CD14-positive monocyte (primary cell): Measurements from ENCODE around the gene TRIM37. TPM values are rescaled to one million over a fixed set of nuclear protein-coding genes. Genes with fewer than 3 reads are reported as not detected.

Experiments used
- DNase-seq, 3 donors: peaks; one replicate each; pipeline ENCODE4 v3.0.0-alpha.2; 2011 to 2022
- H2AFZ ChIP-seq: 2 replicates; pipeline ENCODE4 v1.6.0; 2012; ENCODE audit warnings: mild to moderate bottlenecking, low read depth, low read length, inconsistent platforms; ENCODE audit not compliant: insufficient read depth, poor library complexity, severe bottlenecking
- H3K27ac ChIP-seq, 2 donors: 1 replicate in 1 of 2; 2 replicates in 1 of 2; pipeline ENCODE4 v1.5.1; 2012 to 2013; ENCODE audit warnings: low read length in 2 of 2, control low read depth in 1 of 2, inconsistent platforms in 1 of 2, low read depth in 1 of 2, mild to moderate bottlenecking in 1 of 2
- H3K27me3 ChIP-seq, 2 donors: one replicate each; pipeline versions ENCODE4 v1.6.0 to v1.6.1; 2011 to 2013; ENCODE audit warnings: low read length in 2 of 2; ENCODE audit not compliant: control insufficient read depth in 2 of 2, insufficient read depth in 2 of 2
- H3K36me3 ChIP-seq, 2 donors: replicated peaks in 1 of 2; 1 replicate in 1 of 2; 2 replicates in 1 of 2; pipeline versions ENCODE4 v1.5.1 to v1.6.1; 2012 to 2013; ENCODE audit warnings: low read length in 2 of 2, control low read depth in 1 of 2, inconsistent platforms in 1 of 2, mild to moderate bottlenecking in 1 of 2; ENCODE audit not compliant: insufficient read depth in 2 of 2, control insufficient read depth in 1 of 2
- H3K4me1 ChIP-seq, 2 donors: 1 replicate in 1 of 2; 2 replicates in 1 of 2; pipeline versions ENCODE4 v1.5.1 to v1.6.1; 2012 to 2013; ENCODE audit warnings: low read length in 2 of 2, control low read depth in 1 of 2, inconsistent platforms in 1 of 2, mild to moderate bottlenecking in 1 of 2, moderate library complexity in 1 of 2; ENCODE audit not compliant: insufficient read depth in 2 of 2, control insufficient read depth in 1 of 2
- H3K4me2 ChIP-seq: replicated peaks from 2 replicates; pipeline ENCODE3; 2012; ENCODE audit warnings: low read length, moderate library complexity, mild to moderate bottlenecking; ENCODE audit not compliant: poor library complexity, severe bottlenecking; ENCODE audit errors: extremely low read depth
- H3K4me3 ChIP-seq, 3 experiments: fragments of 200-600 bp in 1 of 3; sonication (generic) in 1 of 3; replicated peaks in 1 of 3; 1 replicate in 2 of 3; 2 replicates in 1 of 3; pipeline ENCODE4 v1.5.1; 2011 to 2013; ENCODE audit warnings: low read length in 3 of 3, mild to moderate bottlenecking in 3 of 3, control low read depth in 2 of 3, low read depth in 2 of 3, inconsistent platforms in 1 of 3, moderate library complexity in 1 of 3
- H3K79me2 ChIP-seq: 2 replicates; pipeline ENCODE4 v1.6.0; 2012; ENCODE audit warnings: mild to moderate bottlenecking, control low read depth, inconsistent platforms, low read length, moderate library complexity; ENCODE audit not compliant: insufficient read depth
- H3K9ac ChIP-seq: 2 replicates; pipeline ENCODE4 v1.6.0; 2017; ENCODE audit warnings: low read length, mild to moderate bottlenecking; ENCODE audit not compliant: insufficient read depth, poor library complexity, severe bottlenecking
- H3K9me3 ChIP-seq, 2 donors: replicated peaks in 1 of 2; 1 replicate in 1 of 2; 2 replicates in 1 of 2; pipeline versions ENCODE4 v1.5.1 to v1.6.1; 2012 to 2013; ENCODE audit warnings: low read length in 2 of 2, control low read depth in 1 of 2; ENCODE audit not compliant: control insufficient read depth in 1 of 2, insufficient read depth in 1 of 2
- H4K20me1 ChIP-seq: 2 replicates; pipeline ENCODE4 v1.6.0; 2012; ENCODE audit warnings: mild to moderate bottlenecking, low read length, control low read depth, moderate library complexity; ENCODE audit not compliant: insufficient read depth
- H3K27ac Mint-ChIP-seq, 7 donors: one replicate each; pipeline ENCODE4 v1.8.0; 2020; ENCODE audit warnings: mild to moderate bottlenecking in 7 of 7, mixed read lengths in 7 of 7, moderate library complexity in 6 of 7, inconsistent platforms in 2 of 7
- H3K27me3 Mint-ChIP-seq, 3 donors: one replicate each; pipeline ENCODE4 v1.8.0; 2021 to 2022; ENCODE audit warnings: low read depth in 3 of 3, mild to moderate bottlenecking in 3 of 3, mixed read lengths in 3 of 3, moderate library complexity in 3 of 3, inconsistent platforms in 1 of 3
- H3K36me3 Mint-ChIP-seq, 2 donors: one replicate each; pipeline ENCODE4 v1.8.0; 2020; ENCODE audit warnings: mixed read lengths in 2 of 2, inconsistent platforms in 1 of 2, mild to moderate bottlenecking in 1 of 2
- H3K4me1 Mint-ChIP-seq: one replicate; pipeline ENCODE4 v1.8.0; 2020; ENCODE audit warnings: mild to moderate bottlenecking, mixed read lengths
- H3K4me3 Mint-ChIP-seq, 2 donors: one replicate each; pipeline ENCODE4 v1.8.0; 2020; ENCODE audit warnings: mild to moderate bottlenecking in 2 of 2, mixed read lengths in 2 of 2, moderate library complexity in 1 of 2
- H3K9me3 Mint-ChIP-seq, 7 donors: one replicate each; pipeline ENCODE4 v1.8.0; 2020 to 2022; ENCODE audit warnings: mixed read lengths in 7 of 7, mild to moderate bottlenecking in 6 of 7, moderate library complexity in 6 of 7, inconsistent platforms in 2 of 7
- CTCF ChIP-seq: fragments of 200-600 bp; IDR thresholded peaks from one replicate; pipeline ENCODE4 v1.8.0; 2022; ENCODE audit warnings: antibody characterized with exemption, mild to moderate bottlenecking
- WGBS: methylation state at CpG from one replicate; pipeline ENCODE4 v1.1.5; 2013; ENCODE audit warnings: missing lambda C conversion rate; ENCODE audit not compliant: insufficient coverage; 5-methylcytosine and 5-hydroxymethylcytosine counted together
- intact Hi-C, 2 donors: fragments of 100-400 bp; cut with micrococcal nuclease; formaldehyde crosslinking; loops; one replicate each; pipeline versions ENCODE4 v1.15.0 to v1.15.1; 2023
- polyA plus RNA-seq, 3 donors: library from polyadenylated mRNA; depleted of rRNA in 1 of 3; unstranded in 2 of 3; stranded (reverse) in 1 of 3; fragments of 300-500 nt in 2 of 3; fragments of >200 nt in 1 of 3; fragmentation: Illumina TruSeq in 2 of 3; gene quantifications; 1 replicate in 2 of 3; 2 replicates in 1 of 3; pipeline ENCODE4 v1.2.3, GENCODE V29; 2012 to 2021

Gene TRIM37
- polyA plus RNA-seq, 3 donors = 2.7 to 6.1 (median 5.3) TPM

- Histone ChIP-seq H3K4me1 (peaks cover 16 to 19% of the 10 kb centered on the region in 2 donors), H3K9ac (no peak overlapping the region), H4K20me1 (no peaks in the 10 kb centered on the region), H2AFZ (no peak overlapping the region), H3K9me3 (no peaks in the 10 kb centered on the region), H3K79me2 (no peaks in the 10 kb centered on the region), H3K27me3 (no peaks in the 10 kb centered on the region), H3K36me3 (peaks cover 0 to 21% of the 10 kb centered on the region in 2 donors), H3K4me2 (no peak overlapping the region), H3K4me3 (no peak overlapping the region), H3K27ac (no peak overlapping the region)
- Mint-ChIP-seq H3K27me3 (peaks cover 0 to 3% (median 0%) of the 10 kb centered on the region in 3 donors), H3K4me1 (peaks cover 19% of the 10 kb centered on the region), H3K36me3 (peaks cover 17 to 19% of the 10 kb centered on the region in 2 donors), H3K9me3 (peaks cover 0 to 2% (median 0%) of the 10 kb centered on the region in 7 donors), H3K4me3 (no peak overlapping the region), H3K27ac (peak overlapping the region in 2 of 7 donors; percentile 9 to 43)
- DNase-seq = no peak
- no peak for TF ChIP-seq CTCF
- 100% methylated on average over 1 of the region's 1 CpG for WGBS
- intact Hi-C loops = no loop called here
Measured at GRCh38 chr17:59026176-59026939, 80.3 kb downstream of the TRIM37 start.

GRCh38 chr17:59024916-59025315, 81.8 kb downstream of the TRIM37 start:
- H3K27ac ChIP-seq = no peak overlapping the region
- no peak overlapping the region for H2AFZ ChIP-seq
- H3K4me3 ChIP-seq = no peak overlapping the region
- no peaks in the 10 kb centered on the region for H3K79me2 ChIP-seq
- H3K9me3 ChIP-seq = no peaks in the 10 kb centered on the region
- H3K4me2 ChIP-seq = no peak overlapping the region
- Mint-ChIP-seq H3K36me3 (peaks cover 14 to 22% of the 10 kb centered on the region in 2 donors), H3K9me3 (peaks cover 0 to 5% (median 2%) of the 10 kb centered on the region in 7 donors), H3K4me1 (peaks cover 19% of the 10 kb centered on the region), H3K27ac (no peak overlapping the region), H3K27me3 (peaks cover 0 to 3% (median 0%) of the 10 kb centered on the region in 3 donors), H3K4me3 (no peak overlapping the region)
- peaks cover 0 to 23% of the 10 kb centered on the region in 2 donors for H3K36me3 ChIP-seq
- no peak for TF ChIP-seq CTCF
- H4K20me1 ChIP-seq = no peaks in the 10 kb centered on the region
- WGBS = no CpG with 5 or more reads among the region's 2 CpGs
- H3K27me3 ChIP-seq = no peaks in the 10 kb centered on the region
- no peak for DNase-seq
- peaks cover 16 to 19% of the 10 kb centered on the region in 2 donors for H3K4me1 ChIP-seq
- intact Hi-C loops = no loop called here
- H3K9ac ChIP-seq = no peak overlapping the region
